Stimulated activated naive CD4-positive, alpha-beta T cell treated with Interleukin-2 at 50 U/mL for 16 hours (primary cell): Measurements from ENCODE around the gene DOCK1.

Experiments used
- DNase-seq: peaks from one replicate; lab custom pipeline; 2025; lab: John Stamatoyannopoulos, UW

DOCK1 gene

DNA sequence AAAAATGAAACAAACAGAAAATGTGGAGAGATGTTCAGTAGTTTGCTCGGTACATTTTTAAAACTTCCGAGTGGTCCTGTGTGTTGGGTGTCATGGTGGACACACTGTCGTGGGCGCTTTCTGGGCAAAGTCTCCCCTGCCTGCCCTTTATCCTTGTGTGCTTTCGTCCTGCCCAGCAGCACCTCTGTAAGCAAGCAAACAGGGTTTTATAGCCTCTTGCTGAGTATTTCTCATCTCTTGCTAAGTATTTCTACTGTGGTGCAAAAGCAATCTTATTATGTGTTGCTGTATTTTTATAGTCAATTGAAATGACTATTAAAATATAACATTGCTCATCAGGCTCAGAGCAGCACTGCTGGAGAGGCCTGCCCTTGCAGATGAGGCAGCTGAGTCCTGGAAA lies 48.7 kb downstream of the DOCK1 start:
- no peak for DNase-seq

DNA sequence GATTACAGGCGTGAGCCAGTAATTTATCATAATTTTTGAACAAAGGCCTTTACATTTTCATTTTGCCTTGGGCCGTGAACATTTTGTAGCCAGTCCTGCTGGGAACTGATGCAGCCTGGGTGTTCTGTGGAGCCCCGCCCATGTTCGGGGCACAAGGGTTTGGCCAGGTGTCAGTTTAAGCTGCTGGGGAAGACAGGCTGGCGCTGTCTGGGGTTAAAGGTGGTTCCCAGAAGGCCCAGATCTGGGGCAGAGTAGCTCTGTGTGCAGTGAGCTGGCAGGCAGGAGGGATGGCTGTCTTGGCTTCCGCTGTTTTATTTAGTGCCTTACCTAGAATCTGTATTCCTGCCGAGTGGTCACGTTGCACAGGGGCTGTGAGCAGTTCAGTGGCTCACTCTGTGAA lies 50.2 kb downstream of the DOCK1 start:
- no peak for DNase-seq

DNA sequence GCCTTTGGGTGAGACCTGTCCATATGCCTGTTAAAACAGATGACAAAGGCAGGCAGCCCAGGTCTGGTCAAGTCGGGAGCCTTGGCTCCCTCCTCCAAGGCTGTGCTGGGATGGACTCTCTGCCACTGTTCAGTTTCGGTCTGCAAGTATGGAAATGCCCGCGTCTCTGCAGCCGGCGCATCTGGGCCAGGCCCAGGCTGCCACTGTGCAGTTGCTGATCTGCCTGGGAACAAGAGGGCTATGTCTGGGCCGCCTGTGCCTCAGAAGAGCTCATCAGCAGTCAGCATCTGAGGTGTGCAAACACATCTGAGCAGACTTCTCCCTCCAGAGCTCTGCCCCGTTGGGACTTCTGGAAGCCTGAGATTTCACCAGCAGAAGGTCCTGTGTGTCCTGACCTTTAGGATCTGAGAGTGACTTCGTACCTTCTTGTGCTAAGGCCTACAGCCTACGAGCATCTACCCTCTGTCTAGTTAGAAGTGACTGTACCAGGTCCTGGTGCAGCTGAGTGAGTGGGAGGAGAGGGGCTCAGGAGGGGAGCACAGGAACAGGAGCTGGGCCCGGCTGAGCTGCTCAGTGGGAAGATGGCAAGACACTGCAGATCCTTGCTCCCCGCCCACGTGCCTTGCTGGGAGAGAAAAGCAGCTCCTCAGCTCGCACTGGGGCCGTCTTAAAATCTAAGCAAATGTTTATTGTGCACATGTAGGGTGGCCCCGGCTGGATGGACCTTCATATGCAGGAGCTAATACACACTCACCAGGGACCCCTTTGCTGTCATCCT lies 50.9 kb downstream of the DOCK1 start:
- DNase-seq = no peak

DNA sequence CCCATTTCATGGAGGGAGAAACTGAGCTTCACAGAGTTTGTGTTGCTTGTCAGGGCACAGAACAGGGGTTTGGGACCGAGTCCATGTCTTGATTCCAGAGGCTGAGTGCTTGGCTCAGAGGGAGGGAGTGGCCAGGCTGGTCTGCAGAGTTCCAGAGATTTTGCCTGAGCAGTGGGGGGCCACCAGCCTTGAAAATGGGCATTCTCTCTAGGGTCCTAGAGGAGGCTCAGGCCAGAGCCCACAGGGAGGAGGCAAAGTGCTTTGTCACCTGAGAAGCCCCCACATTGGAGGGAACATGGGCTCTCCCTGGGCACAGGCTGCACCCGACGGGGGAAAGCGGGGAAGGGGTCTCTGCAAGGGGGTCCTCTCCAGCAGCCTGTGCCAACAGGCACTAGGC lies 51.5 kb downstream of the DOCK1 start:
- DNase-seq = no peak

DNA sequence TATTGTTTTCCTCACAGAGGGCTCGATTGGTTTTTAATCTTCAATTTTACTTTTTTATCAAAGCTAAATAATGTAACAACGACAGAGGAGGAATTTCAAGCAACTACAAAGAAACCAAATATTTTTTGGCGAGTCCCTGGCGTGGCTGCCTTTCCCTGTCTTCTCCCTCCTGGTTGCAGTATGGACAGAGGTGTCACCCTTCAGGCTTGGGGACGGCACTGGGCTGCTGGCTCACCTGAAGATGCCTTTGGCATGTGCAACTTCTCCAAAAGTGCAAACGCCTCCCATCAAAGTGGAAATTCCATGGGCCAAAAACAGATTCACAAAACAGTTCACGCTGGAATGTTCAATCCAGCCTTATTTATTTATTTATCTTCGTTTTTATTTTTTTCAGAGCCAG lies 51.9 kb downstream of the DOCK1 start:
- no peak for DNase-seq

DNA sequence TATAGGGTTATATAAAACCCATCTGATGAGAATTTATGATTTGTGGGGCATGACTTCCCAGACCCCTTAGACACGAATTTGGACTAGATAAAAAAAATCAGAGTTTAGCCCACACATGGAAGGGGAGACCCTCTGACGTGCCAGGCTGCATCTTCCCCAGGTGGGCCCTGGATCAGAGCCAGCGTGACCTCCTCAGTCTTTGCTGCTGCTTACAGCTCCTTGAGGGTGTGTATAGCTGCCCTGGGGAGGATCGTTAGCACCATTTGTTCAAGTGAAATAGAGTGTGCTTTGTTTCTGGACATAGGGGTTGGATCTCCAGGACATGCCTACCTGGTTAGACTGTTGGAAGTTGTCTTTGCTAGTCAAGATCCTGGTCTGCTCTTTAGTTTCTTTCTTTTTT lies 54.2 kb downstream of the DOCK1 start:
- no peak for DNase-seq

DNA sequence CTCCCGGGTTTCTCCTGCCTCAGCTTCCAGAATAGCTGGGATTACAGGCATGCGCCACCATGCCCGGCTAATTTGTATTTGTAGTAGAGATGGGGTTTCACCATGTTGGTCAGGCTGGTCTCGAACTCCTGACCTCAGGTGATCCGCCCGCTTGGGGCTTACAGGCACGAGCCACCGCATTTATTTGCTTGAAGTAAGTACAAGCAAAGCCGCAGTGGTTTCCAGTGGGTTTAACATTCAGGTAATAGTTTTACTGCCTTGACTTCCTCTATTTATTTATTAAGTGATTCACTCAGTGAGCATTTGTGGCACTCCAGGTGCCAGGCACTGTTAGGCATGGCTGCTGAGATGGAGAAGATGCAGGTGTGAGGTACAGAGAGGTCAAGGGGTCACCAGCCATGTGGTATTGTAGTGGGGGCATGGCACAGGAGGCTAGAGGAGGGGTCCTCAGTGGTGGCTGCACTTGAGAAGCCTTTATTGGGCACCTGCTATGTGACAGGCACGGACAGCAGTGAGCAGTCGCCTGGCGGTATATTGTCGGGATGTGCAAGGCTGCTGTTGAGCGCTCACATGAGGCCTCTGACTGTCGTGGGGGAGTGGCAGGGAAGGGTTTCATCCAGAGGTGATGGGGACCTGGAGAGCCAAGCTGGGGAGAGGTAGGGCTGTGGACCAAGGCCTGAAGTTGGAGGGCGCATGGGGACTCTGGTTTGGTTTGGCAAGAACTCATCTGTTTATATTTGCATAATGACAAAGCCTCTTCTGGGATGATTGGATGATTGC lies 54.9 kb downstream of the DOCK1 start:
- no peak for DNase-seq

DNA sequence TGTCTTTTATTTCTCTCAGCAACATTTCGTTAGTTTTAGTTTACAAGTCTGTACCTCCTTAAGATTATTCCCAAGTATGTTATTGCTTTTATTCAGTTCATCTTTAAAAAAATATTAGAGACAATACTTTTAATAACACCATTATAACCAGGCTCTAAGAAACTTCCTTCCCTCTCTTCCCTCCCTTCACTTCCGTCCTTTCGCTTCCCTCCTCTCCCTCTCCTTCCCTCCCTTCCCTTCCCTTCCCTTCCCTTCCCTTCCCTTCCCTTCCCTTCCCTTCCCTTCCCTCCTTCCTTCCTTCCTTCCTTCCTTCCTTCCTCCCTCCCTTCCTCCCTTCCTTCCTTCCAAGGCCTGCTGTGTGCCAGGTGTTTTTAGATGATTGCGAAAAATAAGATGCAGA lies 58.1 kb downstream of the DOCK1 start:
- DNase-seq = no peak

DNA sequence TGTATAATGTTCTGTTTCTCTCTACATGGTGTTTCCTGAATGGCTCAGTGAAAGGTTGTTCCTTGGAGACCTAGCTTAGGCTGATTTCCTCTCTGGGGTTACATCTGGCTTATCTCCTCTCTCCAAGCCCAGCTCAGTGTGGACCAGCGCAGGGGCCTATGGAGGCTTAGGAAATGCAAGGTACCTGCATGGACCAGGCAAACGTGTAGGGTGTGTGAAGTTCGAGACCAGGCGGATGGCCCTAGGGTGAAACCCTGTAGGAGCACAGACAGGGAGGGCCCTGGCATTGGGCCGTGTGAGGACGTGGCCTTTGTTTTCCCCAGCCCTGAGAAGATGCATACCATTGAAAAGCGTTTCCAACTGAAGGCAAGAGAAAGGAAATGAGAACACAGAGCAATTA lies 59.0 kb downstream of the DOCK1 start:
- no peak for DNase-seq

DNA sequence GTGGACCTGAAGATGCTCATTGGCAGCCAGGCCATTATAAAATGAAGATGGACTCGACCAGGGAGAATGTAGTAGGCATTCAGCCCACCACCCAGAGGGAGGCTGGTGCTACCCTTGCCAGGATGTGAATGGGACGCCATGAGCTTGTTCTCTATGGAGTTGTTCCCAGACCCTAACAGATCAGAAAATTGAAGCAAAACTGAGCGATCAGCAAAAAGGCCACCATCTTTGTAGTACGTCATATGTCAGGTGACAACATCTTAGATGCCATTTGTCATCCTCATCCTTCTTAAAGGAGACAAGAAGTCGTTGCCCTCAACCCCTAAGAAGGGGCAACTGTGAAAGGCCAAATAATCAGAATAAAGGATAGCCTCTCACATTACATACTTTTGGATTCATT lies 61.7 kb downstream of the DOCK1 start:
- no peak for DNase-seq

DNA sequence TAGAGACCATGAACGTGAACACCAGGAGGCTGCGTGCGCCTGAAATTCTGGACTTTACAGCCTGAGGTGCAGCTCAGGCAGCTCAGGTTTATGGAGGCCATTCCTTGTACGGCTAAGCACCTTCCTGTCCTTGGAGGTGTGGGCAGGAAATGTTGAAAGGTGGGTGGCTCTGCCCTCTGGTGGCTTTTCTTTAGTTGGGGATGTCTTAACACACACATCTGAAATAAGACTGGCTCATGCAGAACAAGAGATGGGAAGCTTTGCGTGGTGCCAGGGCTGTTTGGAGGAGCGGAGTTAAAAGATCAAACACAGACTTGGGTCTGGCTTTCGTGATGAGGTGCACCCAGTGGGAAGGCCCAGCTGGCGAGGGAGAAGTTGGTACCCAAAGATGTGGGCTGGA lies 64.1 kb downstream of the DOCK1 start:
- DNase-seq = no peak

DNA sequence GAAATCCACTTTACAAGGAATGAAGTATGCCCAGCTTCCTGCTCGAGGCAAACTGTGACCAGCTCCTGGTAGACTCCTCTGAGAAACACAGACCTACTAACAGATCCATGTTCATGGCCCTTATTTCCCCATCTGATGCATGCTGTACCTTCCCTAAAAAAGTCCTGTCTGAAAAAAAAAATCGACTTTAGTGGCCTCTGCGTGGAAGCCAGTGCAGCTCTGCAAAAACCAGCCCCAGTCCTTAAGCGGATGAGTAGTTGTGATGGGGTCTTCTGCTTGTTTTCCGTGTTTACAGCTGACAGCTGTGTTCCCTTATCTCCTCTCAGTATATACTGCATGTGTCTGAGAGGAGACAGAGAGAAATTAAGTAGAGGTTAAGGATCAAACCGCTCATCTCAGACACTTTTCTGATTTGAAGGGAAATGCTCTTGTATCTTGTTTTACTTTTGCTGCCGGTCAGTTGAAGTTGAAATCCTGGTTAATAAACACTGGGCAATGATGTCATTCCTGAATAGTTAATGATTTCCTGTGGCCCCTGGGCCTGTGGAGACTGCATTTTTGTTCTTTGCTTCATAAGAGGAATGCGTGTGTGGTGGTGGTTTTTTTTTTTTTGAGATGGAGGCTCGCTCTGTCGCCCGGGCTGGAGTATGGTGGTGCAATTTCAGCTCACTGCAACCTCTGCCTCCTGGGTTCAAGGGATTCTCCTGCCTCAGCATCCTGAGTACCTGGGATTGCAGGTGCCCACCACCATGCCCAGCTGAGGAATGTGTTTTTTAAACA lies 67.6 kb downstream of the DOCK1 start:
- no peak for DNase-seq

DNA sequence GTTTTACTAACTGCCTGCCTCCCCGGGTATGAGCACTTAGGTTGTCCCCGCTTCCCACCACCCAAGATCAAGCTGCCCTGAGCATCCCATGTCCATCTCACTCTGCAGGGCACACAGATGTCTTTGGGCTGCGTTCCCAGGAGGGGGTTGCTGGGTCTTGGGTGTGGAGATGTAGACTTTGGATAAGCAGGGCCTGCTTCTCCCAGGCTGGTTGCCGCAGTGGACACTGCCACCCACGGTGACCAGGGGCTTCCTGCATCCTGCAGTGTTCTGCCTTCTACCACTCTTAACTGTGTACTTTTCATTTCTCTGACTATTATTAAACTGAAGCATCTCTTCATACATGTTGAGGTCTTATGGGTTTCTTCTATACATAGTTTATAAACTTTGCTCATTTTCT lies 70.0 kb downstream of the DOCK1 start:
- DNase-seq = no peak

DNA sequence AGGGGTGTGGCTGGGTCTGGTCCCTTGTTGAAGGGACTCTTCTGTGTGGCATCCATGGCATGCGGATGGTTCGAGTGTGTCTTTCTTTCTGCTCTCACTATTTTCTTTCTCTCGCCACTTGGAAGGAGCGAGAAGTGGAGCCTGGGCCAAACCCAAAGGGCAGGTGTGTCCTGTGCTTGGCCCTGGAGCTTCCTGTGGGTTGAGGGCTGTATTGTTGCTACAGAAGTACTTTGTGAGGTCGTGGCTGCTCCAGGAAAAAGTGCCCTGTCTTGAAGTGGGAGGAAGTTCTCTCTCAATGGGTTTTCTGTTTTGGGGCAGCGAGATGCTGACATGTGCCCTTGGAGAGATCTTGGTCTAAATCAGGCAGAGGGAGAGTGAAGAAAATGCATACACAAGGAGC lies 72.0 kb downstream of the DOCK1 start:
- DNase-seq = no peak

DNA sequence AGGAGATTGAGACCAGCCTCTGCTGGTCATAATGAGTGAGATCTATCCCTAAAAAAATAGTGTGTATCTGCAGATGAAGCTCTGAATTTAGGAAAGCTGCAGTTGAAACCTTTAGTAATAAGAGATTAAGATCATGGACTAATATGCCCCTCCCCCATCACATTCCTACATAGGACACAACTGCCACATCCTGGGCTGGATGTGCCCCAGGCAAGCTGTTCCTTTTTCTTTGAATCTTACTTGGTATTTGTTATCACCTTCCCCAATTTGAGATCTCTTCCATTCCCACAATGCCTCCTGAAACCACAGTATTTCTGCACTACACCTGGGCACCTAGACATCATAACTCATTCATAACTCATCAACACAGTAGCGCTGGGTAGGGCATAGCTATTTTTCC lies 74.1 kb downstream of the DOCK1 start:
- DNase-seq = no peak

DNA sequence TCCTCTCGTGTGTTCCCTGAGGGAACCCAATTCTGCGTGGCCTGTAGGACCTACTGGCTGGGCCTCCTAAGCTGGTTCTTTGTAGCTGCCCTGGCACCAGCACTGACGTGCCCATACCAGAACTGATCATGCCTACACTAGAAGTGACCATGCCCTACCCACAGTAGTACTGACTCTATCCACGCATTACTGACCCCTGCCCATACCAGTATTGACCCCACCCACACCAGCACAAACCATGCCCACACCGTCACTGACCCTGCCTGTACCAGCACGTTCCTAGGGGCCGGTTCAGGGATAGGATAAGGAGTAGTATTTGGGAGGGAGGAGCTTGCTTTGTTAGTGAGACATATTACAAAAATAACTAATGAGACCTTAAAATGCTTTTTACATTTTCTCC lies 88.0 kb downstream of the DOCK1 start:
- no peak for DNase-seq

DNA sequence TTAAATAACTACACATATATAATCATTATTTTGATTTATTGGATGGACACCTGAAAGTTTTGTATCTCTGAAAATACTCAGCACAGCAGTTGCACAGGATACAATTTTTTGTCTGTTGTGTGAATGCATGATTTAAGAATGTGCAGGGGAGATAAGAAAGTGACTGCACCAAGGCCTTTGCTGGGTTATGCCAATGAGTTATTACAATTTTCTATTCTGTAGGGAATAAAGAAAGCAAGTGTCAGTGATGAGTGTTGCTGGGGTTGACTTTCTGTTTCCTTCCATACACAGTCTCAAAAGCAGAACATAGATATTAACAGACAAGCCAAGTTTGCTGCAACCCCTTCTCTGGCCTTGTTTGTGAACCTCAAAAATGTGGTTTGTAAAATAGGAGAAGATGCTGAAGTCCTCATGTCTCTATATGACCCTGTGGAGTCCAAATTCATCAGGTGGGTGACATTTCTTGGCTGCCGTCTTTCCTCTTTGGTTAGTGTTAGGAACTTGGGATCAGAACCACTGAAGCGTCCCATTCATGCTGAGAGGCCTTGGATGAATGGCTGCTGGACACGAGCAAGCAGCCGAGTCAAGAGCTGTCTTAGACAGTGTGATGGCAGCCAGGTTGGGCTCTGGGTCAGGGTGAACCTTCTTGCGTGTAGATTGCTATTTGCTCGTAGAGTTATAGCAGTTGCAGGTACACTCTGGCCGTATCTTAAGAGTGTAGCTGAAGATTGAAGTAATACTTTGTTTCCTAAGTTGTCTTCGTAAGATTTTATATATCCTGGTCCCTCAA lies 92.8 kb downstream of the DOCK1 start:
- DNase-seq = no peak

DNA sequence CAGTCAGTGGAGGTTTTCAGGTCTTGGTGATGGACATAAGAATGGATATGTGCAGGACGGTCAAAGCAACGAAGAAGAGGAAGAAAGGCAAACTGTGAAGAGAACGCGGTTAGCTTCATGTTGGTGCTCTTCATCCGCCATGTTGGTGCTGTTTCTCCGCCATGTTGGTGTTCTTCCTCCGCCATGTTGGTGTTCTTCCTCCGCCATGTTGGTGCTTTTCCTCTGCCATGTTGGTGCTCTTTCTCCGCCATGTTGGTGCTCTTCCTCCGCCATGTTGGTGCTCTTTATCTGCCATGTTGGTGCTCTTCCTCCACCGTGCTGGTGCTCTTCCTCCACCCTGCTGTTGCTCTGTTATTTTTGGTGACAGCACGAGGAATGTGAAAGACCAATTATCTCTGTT lies 95.4 kb downstream of the DOCK1 start:
- DNase-seq = no peak

DNA sequence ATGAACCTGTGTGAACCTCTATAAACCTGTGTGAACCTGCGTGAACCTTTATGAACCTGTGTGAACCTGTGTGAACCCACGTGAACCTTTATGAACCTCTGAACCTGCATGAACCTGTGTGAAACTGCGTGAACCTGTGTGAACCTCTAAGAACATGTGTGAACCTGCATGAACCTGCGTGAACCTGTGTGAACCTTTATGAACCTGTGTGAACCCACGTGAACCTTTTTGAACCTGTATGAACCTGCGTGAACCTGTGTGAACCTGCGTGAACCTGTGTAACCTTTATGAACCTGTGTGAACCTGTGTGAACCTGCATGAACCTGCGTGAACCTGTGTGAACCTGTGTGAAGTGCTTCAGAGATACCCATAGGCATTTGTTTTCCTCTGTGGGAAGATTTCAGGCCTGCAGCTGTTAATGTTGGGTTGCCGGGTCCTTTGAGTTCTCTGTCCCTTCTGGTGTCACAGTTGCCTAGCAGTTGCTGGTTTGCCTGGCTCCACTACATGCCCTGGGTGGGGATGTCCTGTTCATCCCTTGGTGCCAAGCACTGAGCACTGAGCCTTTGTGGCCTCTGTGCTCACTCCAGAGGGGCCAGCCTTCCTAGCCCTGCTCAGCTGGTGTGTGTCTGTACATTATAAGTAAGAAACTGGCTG lies 97.9 kb downstream of the DOCK1 start:
- DNase-seq = no peak

DNA sequence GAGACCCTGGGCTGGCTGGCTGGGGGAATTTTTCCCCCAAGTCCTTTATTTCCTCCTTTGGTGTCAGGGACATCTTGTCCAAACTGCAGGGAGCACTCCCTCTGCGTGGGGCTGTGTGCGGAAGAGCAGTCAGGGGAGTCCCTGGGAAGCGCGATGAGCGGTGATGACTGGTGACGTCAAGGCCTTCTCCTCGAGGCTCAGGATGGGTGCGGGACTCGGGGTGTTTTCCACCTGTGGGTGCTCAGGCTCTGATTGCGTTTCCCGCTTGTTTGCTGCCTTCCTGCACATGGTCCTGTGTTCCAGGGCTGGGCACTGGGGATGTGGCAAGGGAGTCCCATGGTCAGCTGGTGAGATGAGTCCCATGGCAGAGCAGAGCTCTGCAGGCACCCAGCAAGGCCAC lies 101.2 kb downstream of the DOCK1 start:
- DNase-seq = no peak

DNA sequence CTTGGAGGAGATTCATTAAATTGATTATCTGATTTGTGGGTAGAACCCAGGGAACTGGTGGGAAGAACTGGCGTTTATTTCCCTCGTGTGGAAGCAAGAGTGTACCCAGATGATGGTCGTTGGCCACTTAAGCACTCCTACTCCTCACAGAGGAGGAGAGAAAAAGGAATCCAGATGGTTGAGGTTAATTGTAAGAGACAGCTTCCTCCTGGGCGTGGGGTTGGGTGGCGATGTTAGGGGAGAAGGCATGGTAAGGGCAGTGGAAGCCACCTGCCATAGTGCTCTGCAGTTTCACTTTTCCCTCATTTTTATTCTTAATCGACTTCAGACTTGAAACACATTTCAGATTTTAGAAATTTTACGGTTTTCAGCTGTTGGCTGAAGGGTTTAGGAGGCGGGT lies 104.1 kb downstream of the DOCK1 start:
- DNase-seq = no peak

DNA sequence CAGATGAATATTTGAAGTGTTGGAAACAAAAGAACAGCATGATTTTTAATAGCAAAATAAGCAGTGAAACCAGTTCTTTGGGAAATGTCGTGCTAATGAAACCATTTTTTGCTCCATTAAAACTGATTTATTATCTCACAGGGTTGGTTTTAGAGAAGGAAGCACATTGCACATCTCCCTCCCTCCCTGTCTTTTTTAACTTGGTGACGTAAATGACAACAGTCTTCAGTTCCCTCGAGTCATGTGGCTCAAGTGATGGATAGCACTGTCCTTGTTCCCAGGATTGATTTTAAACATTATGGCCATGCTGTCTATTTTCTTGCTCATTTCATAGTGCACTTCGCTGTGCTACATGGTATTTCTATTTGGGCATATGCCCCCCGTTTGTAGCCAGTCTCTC lies 105.9 kb downstream of the DOCK1 start:
- no peak for DNase-seq
